IgD-negative memory B cell (primary cell): ENCODE measurements around the gene NBAS. TPM values are rescaled to one million over a fixed set of nuclear protein-coding genes. Genes with fewer than 3 reads are reported as not detected.
"Not testable (repeated sequence)": the region's sequence is repeated elsewhere in the genome, so short reads cannot be mapped to it uniquely, and the experiment has no call there.

Source experiments
- H3K27ac Mint-ChIP-seq, 3 donors: one replicate each; pipeline ENCODE4 v1.8.0; 2020 to 2022; ENCODE audit warnings: mild to moderate bottlenecking in 3 of 3, mixed read lengths in 3 of 3, moderate library complexity in 1 of 3
- H3K27me3 Mint-ChIP-seq: one replicate; pipeline ENCODE4 v1.8.0; 2021; ENCODE audit warnings: mixed read lengths
- H3K36me3 Mint-ChIP-seq: one replicate; pipeline ENCODE4 v1.8.0; 2020; ENCODE audit warnings: mild to moderate bottlenecking, mixed read lengths
- H3K4me1 Mint-ChIP-seq, 3 donors: one replicate each; pipeline ENCODE4 v1.8.0; 2020 to 2022; ENCODE audit warnings: mixed read lengths in 3 of 3, mild to moderate bottlenecking in 1 of 3
- H3K4me3 Mint-ChIP-seq, 4 donors: one replicate each; pipeline ENCODE4 v1.8.0; 2020 to 2022; ENCODE audit warnings: mild to moderate bottlenecking in 4 of 4, mixed read lengths in 4 of 4, moderate library complexity in 3 of 4
- H3K9me3 Mint-ChIP-seq, 3 donors: one replicate each; pipeline ENCODE4 v1.8.0; 2020 to 2021; ENCODE audit warnings: mixed read lengths in 3 of 3, mild to moderate bottlenecking in 1 of 3
- polyA plus RNA-seq: library from polyadenylated mRNA; unstranded; fragments of 300-500 nt; fragmentation: Illumina TruSeq; gene quantifications from one replicate; pipeline ENCODE4 v1.2.3, GENCODE V29; 2021

The NBAS gene
- polyA plus RNA-seq, 1 donor from 2014 or later = 12.6 TPM

- Mint-ChIP-seq H3K36me3 (peaks cover 24% of the 10 kb centered on the region), H3K9me3 (peaks cover 0 to 5% (median 0%) of the 10 kb centered on the region in 3 donors), H3K4me3 (no peak overlapping the region), H3K27me3 (no peaks in the 10 kb centered on the region), H3K27ac (no peak overlapping the region), H3K4me1 (no peaks in the 10 kb centered on the region)
Measured at GRCh38 chr2:15222856-15223255, 338.3 kb downstream of the NBAS start.

GRCh38 chr2:15220603-15221002, 340.5 kb downstream of the NBAS start:
- H3K4me3 Mint-ChIP-seq = no peak overlapping the region
- H3K27me3 Mint-ChIP-seq = no peaks in the 10 kb centered on the region
- no peaks in the 10 kb centered on the region for H3K9me3 Mint-ChIP-seq
- H3K27ac Mint-ChIP-seq = no peak overlapping the region
- H3K36me3 Mint-ChIP-seq = peaks cover 19% of the 10 kb centered on the region
- H3K4me1 Mint-ChIP-seq = no peaks in the 10 kb centered on the region

GRCh38 chr2:15218423-15219086, 342.6 kb downstream of the NBAS start:
- no peaks in the 10 kb centered on the region for H3K27me3 Mint-ChIP-seq
- H3K9me3 Mint-ChIP-seq = no peaks in the 10 kb centered on the region
- no peak overlapping the region for H3K27ac Mint-ChIP-seq
- H3K36me3 Mint-ChIP-seq = peaks cover 16% of the 10 kb centered on the region
- no peaks in the 10 kb centered on the region for H3K4me1 Mint-ChIP-seq
- no peak overlapping the region for H3K4me3 Mint-ChIP-seq

GRCh38 chr2:15212249-15212648, 348.9 kb downstream of the NBAS start:
- peaks cover 5 to 22% (median 10%) of the 10 kb centered on the region in 3 donors for H3K9me3 Mint-ChIP-seq
- H3K27ac Mint-ChIP-seq = no peak overlapping the region
- H3K27me3 Mint-ChIP-seq = no peaks in the 10 kb centered on the region
- H3K36me3 Mint-ChIP-seq = peaks cover 46% of the 10 kb centered on the region
- no peak overlapping the region for H3K4me3 Mint-ChIP-seq
- peaks cover 0 to 2% (median 0%) of the 10 kb centered on the region in 3 donors for H3K4me1 Mint-ChIP-seq

GRCh38 chr2:15210542-15210941, 350.6 kb downstream of the NBAS start:
- not testable (repeated sequence) for H3K27ac Mint-ChIP-seq, H3K27me3 Mint-ChIP-seq

GRCh38 chr2:15206419-15206818, 354.7 kb downstream of the NBAS start:
- no peak overlapping the region for H3K4me3 Mint-ChIP-seq
- peaks cover 39% of the 10 kb centered on the region for H3K36me3 Mint-ChIP-seq
- H3K4me1 Mint-ChIP-seq = peaks cover 0 to 2% (median 0%) of the 10 kb centered on the region in 3 donors
- peak overlapping the region in 1 of 3 donors; percentile 65 for H3K27ac Mint-ChIP-seq
- peaks cover 7 to 22% (median 9%) of the 10 kb centered on the region in 3 donors for H3K9me3 Mint-ChIP-seq
- H3K27me3 Mint-ChIP-seq = no peaks in the 10 kb centered on the region

More at GRCh38 chr2:15210542-15210941, 350.6 kb downstream of the NBAS start:
- H3K36me3 Mint-ChIP-seq = peaks cover 49% of the 10 kb centered on the region
- not testable (repeated sequence) for H3K4me3 Mint-ChIP-seq, H3K4me1 Mint-ChIP-seq
- H3K9me3 Mint-ChIP-seq = peaks cover 10 to 22% (median 10%) of the 10 kb centered on the region in 3 donors

- Mint-ChIP-seq H3K4me3 (peak overlapping the region in 1 of 4 donors; percentile 24), H3K9me3 (peaks cover 6 to 20% (median 9%) of the 10 kb centered on the region in 3 donors), H3K27me3 (no peaks in the 10 kb centered on the region), H3K4me1 (peaks cover 0 to 2% (median 0%) of the 10 kb centered on the region in 3 donors), H3K36me3 (peaks cover 35% of the 10 kb centered on the region), H3K27ac (no peak overlapping the region)
Measured at GRCh38 chr2:15205562-15205961, 355.6 kb downstream of the NBAS start.

- no peaks in the 10 kb centered on the region for H3K27me3 Mint-ChIP-seq
Measured at GRCh38 chr2:15201009-15201408, 360.1 kb downstream of the NBAS start.

GRCh38 chr2:15200581-15200980, 360.6 kb downstream of the NBAS start:
- H3K4me1 Mint-ChIP-seq = peaks cover 0 to 2% (median 0%) of the 10 kb centered on the region in 3 donors
- H3K4me3 Mint-ChIP-seq = no peak overlapping the region
- H3K9me3 Mint-ChIP-seq = peaks cover 1 to 5% (median 2%) of the 10 kb centered on the region in 3 donors
- H3K27ac Mint-ChIP-seq = no peak overlapping the region
- H3K36me3 Mint-ChIP-seq = peaks cover 14% of the 10 kb centered on the region
- no peaks in the 10 kb centered on the region for H3K27me3 Mint-ChIP-seq

More at GRCh38 chr2:15201009-15201408, 360.1 kb downstream of the NBAS start:
- Mint-ChIP-seq H3K4me3 (no peak overlapping the region), H3K9me3 (peaks cover 1 to 6% (median 5%) of the 10 kb centered on the region in 3 donors), H3K27ac (no peak overlapping the region), H3K36me3 (peaks cover 18% of the 10 kb centered on the region), H3K4me1 (peaks cover 0 to 2% (median 0%) of the 10 kb centered on the region in 3 donors)

GRCh38 chr2:15198051-15198450, 363.1 kb downstream of the NBAS start:
- H3K4me1 Mint-ChIP-seq = peaks cover 0 to 2% (median 0%) of the 10 kb centered on the region in 3 donors
- no peaks in the 10 kb centered on the region for H3K27me3 Mint-ChIP-seq
- H3K4me3 Mint-ChIP-seq = no peak overlapping the region
- H3K36me3 Mint-ChIP-seq = peaks cover 13% of the 10 kb centered on the region
- H3K9me3 Mint-ChIP-seq = no peaks in the 10 kb centered on the region
- no peak overlapping the region for H3K27ac Mint-ChIP-seq

- H3K9me3 Mint-ChIP-seq = no peaks in the 10 kb centered on the region
- peaks cover 14% of the 10 kb centered on the region for H3K36me3 Mint-ChIP-seq
- no peaks in the 10 kb centered on the region for H3K27me3 Mint-ChIP-seq
- H3K4me3 Mint-ChIP-seq = no peak overlapping the region
- H3K4me1 Mint-ChIP-seq = peaks cover 0 to 2% (median 0%) of the 10 kb centered on the region in 3 donors
- H3K27ac Mint-ChIP-seq = no peak overlapping the region
Measured at GRCh38 chr2:15195813-15196212, 365.3 kb downstream of the NBAS start.

GRCh38 chr2:15191789-15192188, 369.3 kb downstream of the NBAS start:
- H3K4me1 Mint-ChIP-seq = no peaks in the 10 kb centered on the region
- no peaks in the 10 kb centered on the region for H3K9me3 Mint-ChIP-seq
- peaks cover 8% of the 10 kb centered on the region for H3K36me3 Mint-ChIP-seq
- H3K27ac Mint-ChIP-seq = no peak overlapping the region
- H3K4me3 Mint-ChIP-seq = no peak overlapping the region
- no peaks in the 10 kb centered on the region for H3K27me3 Mint-ChIP-seq

GRCh38 chr2:15189216-15189615, 371.9 kb downstream of the NBAS start:
- Mint-ChIP-seq H3K27ac (no peak overlapping the region), H3K4me1 (no peaks in the 10 kb centered on the region), H3K9me3 (no peaks in the 10 kb centered on the region), H3K27me3 (no peaks in the 10 kb centered on the region), H3K36me3 (peaks cover 9% of the 10 kb centered on the region), H3K4me3 (no peak overlapping the region)

- Mint-ChIP-seq H3K27ac (no peak overlapping the region), H3K4me3 (no peak overlapping the region), H3K4me1 (no peaks in the 10 kb centered on the region), H3K9me3 (no peaks in the 10 kb centered on the region), H3K27me3 (no peaks in the 10 kb centered on the region), H3K36me3 (peaks cover 14% of the 10 kb centered on the region)
Measured at GRCh38 chr2:15187702-15188101, 373.4 kb downstream of the NBAS start.

- Mint-ChIP-seq H3K4me1 (no peaks in the 10 kb centered on the region), H3K9me3 (no peaks in the 10 kb centered on the region), H3K4me3 (no peak overlapping the region), H3K36me3 (peaks cover 14% of the 10 kb centered on the region), H3K27ac (no peak overlapping the region), H3K27me3 (no peaks in the 10 kb centered on the region)
Measured at GRCh38 chr2:15186118-15186517, 375.0 kb downstream of the NBAS start.

GRCh38 chr2:15184491-15184890, 376.6 kb downstream of the NBAS start:
- Mint-ChIP-seq H3K27me3 (no peaks in the 10 kb centered on the region), H3K9me3 (no peaks in the 10 kb centered on the region), H3K36me3 (peaks cover 10% of the 10 kb centered on the region), H3K27ac (no peak overlapping the region), H3K4me3 (no peak overlapping the region), H3K4me1 (no peaks in the 10 kb centered on the region)
